SH-SY5Y (cell line): ENCODE measurements around the gene SLC20A1.

Experiments
- GATA2 ChIP-seq: IDR thresholded peaks from 2 replicates; pipeline ENCODE4 v1.6.1; 2011; ENCODE audit warnings: mild to moderate bottlenecking, low read depth, low read length
- GATA3 ChIP-seq: IDR thresholded peaks from 2 replicates; pipeline ENCODE4 v1.6.1; 2011; ENCODE audit warnings: low read depth, mild to moderate bottlenecking, low read length, moderate library complexity

GRCh38 chr2:112693596-112693995 lies 47.9 kb downstream of the SLC20A1 start:
- TF ChIP-seq GATA3 (no peak), GATA2 (no peak)
